SK-N-SH (cell line): Measurements from ENCODE around the gene GSE1. TPM values are rescaled to one million over a fixed set of nuclear protein-coding genes. Genes with fewer than 3 reads are reported as not detected.
A peak's percentile ranks its signal among the peaks of the same experiment; 100 is the strongest.

Experiments
- CTCF ChIA-PET: fragments of 300-600, 350-600 bp; formaldehyde crosslinking; extraction: SDS; loops from one replicate; lab custom pipeline; 2021; lab: Yijun Ruan, JAX
- POLR2A ChIA-PET: fragments of 350-600 bp; sonication (Branson Sonifier 250); formaldehyde crosslinking; extraction: SDS; loops from one replicate; lab custom pipeline; 2020; ENCODE audit warnings: antibody characterized with exemption, inconsistent platforms; lab: Yijun Ruan, JAX
- DNase-seq: peaks from one replicate; pipeline ENCODE4 v3.0.0; 2012
- H2AFZ ChIP-seq: fragments of 200-600 bp; sonication (generic); 2 replicates; pipeline ENCODE4 v1.8.1; 2016; ENCODE audit warnings: antibody characterized with exemption, mild to moderate bottlenecking, low read depth
- H3F3A ChIP-seq: fragments of 200-600 bp; sonication (generic); replicated peaks from 2 replicates; pipeline ENCODE3; 2016; ENCODE audit warnings: antibody characterized with exemption, mild to moderate bottlenecking; ENCODE audit not compliant: insufficient read depth
- H3K27ac ChIP-seq, 2 experiments: fragments of 200-500 bp in 1 of 2; fragments of 200-600 bp in 1 of 2; sonication (Bioruptor generic) in 1 of 2; sonication (generic), shearing (Covaris generic) in 1 of 2; 2 replicates each; pipeline versions ENCODE4 v1.5.1 to v1.6.1; 2014 to 2016; ENCODE audit warnings: low read depth in 2 of 2, inconsistent platforms in 1 of 2, low read length in 1 of 2, mild to moderate bottlenecking in 1 of 2, mixed read lengths in 1 of 2
- H3K27me3 ChIP-seq: fragments of 200-600 bp; sonication (generic), shearing (Covaris generic); 2 replicates; pipeline ENCODE4 v1.6.1; 2016; ENCODE audit warnings: mixed run types; ENCODE audit not compliant: insufficient read depth
- H3K36me3 ChIP-seq, 2 experiments: fragments of 200-500 bp in 1 of 2; fragments of 200-600 bp in 1 of 2; sonication (Bioruptor generic) in 1 of 2; sonication (generic) in 1 of 2; replicated peaks in 1 of 2; 2 replicates each; pipeline versions ENCODE3 to v1.5.1; 2014 to 2016; ENCODE audit warnings: low read length in 1 of 2, mild to moderate bottlenecking in 1 of 2; ENCODE audit not compliant: insufficient read depth in 2 of 2, control insufficient read depth in 1 of 2
- H3K4me1 ChIP-seq, 2 experiments: fragments of 200-500 bp in 1 of 2; fragments of 200-600 bp in 1 of 2; sonication (Bioruptor generic) in 1 of 2; sonication (generic), shearing (Covaris generic) in 1 of 2; 2 replicates each; pipeline versions ENCODE4 v1.5.1 to v1.6.1; 2014 to 2016; ENCODE audit warnings: low read depth in 1 of 2, low read length in 1 of 2, mixed run types in 1 of 2; ENCODE audit not compliant: insufficient read depth in 2 of 2, control insufficient read depth in 1 of 2
- H3K4me2 ChIP-seq: fragments of 200-600 bp; sonication (generic), shearing (Covaris generic); 2 replicates; pipeline ENCODE4 v1.6.1; 2017; ENCODE audit warnings: mixed run types
- H3K4me3 ChIP-seq, 2 experiments: fragments of 200-500 bp in 1 of 2; fragments of 200-600 bp in 1 of 2; sonication (Bioruptor generic) in 1 of 2; sonication (generic), shearing (Covaris generic) in 1 of 2; 2 replicates each; pipeline versions ENCODE4 v1.5.1 to v1.8.1; 2014 to 2016; ENCODE audit warnings: low read depth in 2 of 2, inconsistent platforms in 1 of 2, low read length in 1 of 2, mild to moderate bottlenecking in 1 of 2, mixed read lengths in 1 of 2, moderate library complexity in 1 of 2
- H3K79me2 ChIP-seq: fragments of 200-600 bp; sonication (generic); 2 replicates; pipeline ENCODE4 v1.8.1; 2017; ENCODE audit warnings: mild to moderate bottlenecking; ENCODE audit not compliant: insufficient read depth
- H3K9ac ChIP-seq: fragments of 200-600 bp; sonication (generic); 2 replicates; pipeline ENCODE4 v1.6.1; 2017; ENCODE audit warnings: mixed run types
- H3K9me2 ChIP-seq: fragments of 200-600 bp; sonication (generic); 2 replicates; pipeline ENCODE4 v1.6.1; 2017; ENCODE audit warnings: mixed run types
- H3K9me3 ChIP-seq: fragments of 200-600 bp; sonication (generic); 2 replicates; pipeline ENCODE4 v1.6.1; 2017; ENCODE audit warnings: mixed run types, mild to moderate bottlenecking, moderate library complexity
- H4K20me1 ChIP-seq: fragments of 200-600 bp; sonication (generic); 2 replicates; pipeline ENCODE4 v1.6.1; 2017; ENCODE audit warnings: mild to moderate bottlenecking, mixed run types; ENCODE audit not compliant: insufficient read depth
- FOSL2 ChIP-seq: IDR thresholded peaks from 2 replicates; pipeline ENCODE4 v1.4.0; 2012; ENCODE audit warnings: low read depth, mild to moderate bottlenecking, moderate library complexity, borderline replicate concordance
- FOXM1 ChIP-seq: IDR thresholded peaks from 2 replicates; pipeline ENCODE4 v1.4.0; 2012; ENCODE audit warnings: low read depth, mild to moderate bottlenecking
- GATA2 ChIP-seq: sonication (generic); formaldehyde crosslinking; IDR thresholded peaks from 2 replicates; pipeline ENCODE4 v1.5.0; 2020; ENCODE audit warnings: mild to moderate bottlenecking, missing genetic modification reagents
- MXI1 ChIP-seq: IDR thresholded peaks from 2 replicates; pipeline ENCODE4 v1.6.1; 2012; ENCODE audit warnings: mild to moderate bottlenecking, low read depth, low read length, improper control_type of control experiment
- SIN3A ChIP-seq: IDR thresholded peaks from 2 replicates; pipeline ENCODE4 v1.6.1; 2012; ENCODE audit warnings: low read depth, mild to moderate bottlenecking, low read length, moderate library complexity, borderline replicate concordance
- YY1 ChIP-seq: IDR thresholded peaks from 2 replicates; pipeline ENCODE4 v1.4.0; 2012; ENCODE audit warnings: low read depth, mild to moderate bottlenecking
- WGBS: methylation state at CpG from one replicate; pipeline ENCODE4 v1.1.6; 2017; ENCODE audit warnings: low lambda C conversion rate; 5-methylcytosine and 5-hydroxymethylcytosine counted together
- polyA plus RNA-seq, 3 experiments: library from polyadenylated mRNA; depleted of rRNA; stranded (reverse); fragments of >200 nt; gene quantifications; 2 replicates each; pipeline ENCODE4 v1.2.3, GENCODE V29; 2012
- TF ChIP-seq, protein P1 (sequence below): IDR thresholded peaks from 2 replicates; pipeline ENCODE4 v1.6.1; 2012; ENCODE audit warnings: mild to moderate bottlenecking, low read depth, low read length, moderate library complexity
- TF ChIP-seq, protein P2 (sequence below): fragments of 150-350 bp; IDR thresholded peaks from 2 replicates; pipeline ENCODE4 v1.6.1; 2017; ENCODE audit warnings: antibody characterized with exemption, low read length, low read depth, borderline replicate concordance

Gene GSE1
- polyA plus RNA-seq, 1 of the 3 experiments (the other 2 are of a cell fraction): 26.5 TPM

DNA sequence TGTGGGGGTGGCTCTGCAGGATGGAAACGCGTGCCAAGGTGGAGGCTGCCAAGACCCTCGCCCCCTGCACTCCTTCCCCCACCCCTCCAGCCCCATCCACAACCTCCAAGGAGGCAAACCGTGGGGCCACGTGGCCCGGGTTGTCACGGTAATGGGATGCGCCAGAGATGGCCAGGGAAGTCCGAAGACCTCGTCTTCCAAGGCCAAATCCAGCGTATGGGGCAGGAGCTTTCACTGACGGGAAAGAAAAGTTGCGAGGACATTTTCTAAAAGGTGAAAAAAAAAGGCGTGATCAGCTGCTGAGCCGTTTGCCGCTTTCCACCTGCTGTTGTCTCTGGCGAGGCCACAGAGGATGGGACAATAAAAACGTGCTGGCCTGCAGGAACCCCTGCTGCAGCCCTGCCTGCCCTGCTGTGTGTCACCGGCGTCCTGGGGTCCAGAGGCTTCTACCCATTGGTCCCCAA lies 28.3 kb upstream of the GSE1 start (continued):
- TF ChIP-seq, protein P1, sequence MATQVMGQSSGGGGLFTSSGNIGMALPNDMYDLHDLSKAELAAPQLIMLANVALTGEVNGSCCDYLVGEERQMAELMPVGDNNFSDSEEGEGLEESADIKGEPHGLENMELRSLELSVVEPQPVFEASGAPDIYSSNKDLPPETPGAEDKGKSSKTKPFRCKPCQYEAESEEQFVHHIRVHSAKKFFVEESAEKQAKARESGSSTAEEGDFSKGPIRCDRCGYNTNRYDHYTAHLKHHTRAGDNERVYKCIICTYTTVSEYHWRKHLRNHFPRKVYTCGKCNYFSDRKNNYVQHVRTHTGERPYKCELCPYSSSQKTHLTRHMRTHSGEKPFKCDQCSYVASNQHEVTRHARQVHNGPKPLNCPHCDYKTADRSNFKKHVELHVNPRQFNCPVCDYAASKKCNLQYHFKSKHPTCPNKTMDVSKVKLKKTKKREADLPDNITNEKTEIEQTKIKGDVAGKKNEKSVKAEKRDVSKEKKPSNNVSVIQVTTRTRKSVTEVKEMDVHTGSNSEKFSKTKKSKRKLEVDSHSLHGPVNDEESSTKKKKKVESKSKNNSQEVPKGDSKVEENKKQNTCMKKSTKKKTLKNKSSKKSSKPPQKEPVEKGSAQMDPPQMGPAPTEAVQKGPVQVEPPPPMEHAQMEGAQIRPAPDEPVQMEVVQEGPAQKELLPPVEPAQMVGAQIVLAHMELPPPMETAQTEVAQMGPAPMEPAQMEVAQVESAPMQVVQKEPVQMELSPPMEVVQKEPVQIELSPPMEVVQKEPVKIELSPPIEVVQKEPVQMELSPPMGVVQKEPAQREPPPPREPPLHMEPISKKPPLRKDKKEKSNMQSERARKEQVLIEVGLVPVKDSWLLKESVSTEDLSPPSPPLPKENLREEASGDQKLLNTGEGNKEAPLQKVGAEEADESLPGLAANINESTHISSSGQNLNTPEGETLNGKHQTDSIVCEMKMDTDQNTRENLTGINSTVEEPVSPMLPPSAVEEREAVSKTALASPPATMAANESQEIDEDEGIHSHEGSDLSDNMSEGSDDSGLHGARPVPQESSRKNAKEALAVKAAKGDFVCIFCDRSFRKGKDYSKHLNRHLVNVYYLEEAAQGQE: no peak
- TF ChIP-seq GATA2 (CRISPR knock-in tag): no peak
- TF ChIP-seq, all 33 proteins: peak for 0

DNA sequence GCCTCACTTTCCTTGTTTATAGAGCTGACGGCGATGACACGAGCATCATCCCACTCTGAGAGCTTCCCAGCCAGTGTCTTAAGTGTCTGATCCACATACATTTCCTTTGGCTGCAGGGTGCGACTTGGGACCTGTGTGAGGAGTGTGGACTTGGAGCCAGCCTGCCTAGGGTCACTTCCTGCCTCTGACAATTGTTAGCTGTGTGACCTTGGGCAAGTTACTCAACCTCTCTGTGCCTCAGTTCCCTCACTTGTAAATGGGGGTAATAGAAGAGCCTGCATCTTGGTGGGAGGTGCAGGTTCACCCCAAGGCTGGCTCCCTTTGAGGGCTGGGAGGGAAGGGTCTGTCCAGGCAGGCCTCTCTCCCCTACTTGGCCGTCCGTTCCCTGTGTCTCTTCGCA lies 27.4 kb upstream of the GSE1 start:
- H3K79me2 ChIP-seq: peaks cover 23% of the 10 kb centered on the region; the same call in 1 of the 2 replicates
- H4K20me1 ChIP-seq: peaks cover 78% of the 10 kb centered on the region

DNA sequence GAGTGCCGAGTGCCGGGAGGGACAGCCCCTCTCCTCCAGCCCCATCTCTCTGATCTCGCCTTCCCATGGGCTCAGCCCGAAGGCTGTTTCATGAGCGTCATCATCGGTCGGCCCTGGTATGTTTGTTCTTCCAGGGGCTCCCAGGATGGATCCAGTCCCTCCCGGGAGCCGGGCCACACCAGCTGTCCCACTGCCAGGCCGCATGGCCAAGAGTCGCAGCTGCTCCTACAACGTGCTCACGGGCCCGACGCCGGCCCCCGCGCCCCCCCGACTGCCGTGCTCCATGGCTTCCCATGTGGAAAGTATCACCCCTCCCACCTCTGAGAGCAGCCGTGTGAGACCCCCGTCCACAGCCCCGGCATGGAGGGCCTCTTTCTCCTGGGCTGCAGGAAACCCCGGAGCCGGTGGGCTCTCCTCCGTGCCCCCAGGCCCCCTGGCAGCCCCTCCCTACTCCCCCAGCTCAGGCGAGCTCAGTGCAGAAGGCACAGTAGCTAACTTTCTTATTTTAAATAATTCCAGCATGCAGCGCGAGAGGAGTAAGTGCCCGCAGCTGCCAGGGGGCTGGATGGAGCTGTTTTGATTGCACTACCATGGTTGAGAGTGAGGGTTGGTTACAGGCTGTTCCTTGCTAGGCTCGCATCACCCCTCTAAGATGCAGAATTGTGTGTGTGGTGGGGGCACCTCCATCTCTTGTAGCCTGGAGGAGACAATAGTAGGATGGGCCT lies 26.6 kb upstream of the GSE1 start:
- Histone ChIP-seq H4K20me1 (peaks cover 76% of the 10 kb centered on the region), H3F3A (no peaks in the 10 kb centered on the region), H3K9ac (no peak overlapping the region), H3K27me3 (no peaks in the 10 kb centered on the region), H2AFZ (no peak overlapping the region), H3K4me3 (no peak overlapping the region), H3K27ac (peak overlapping the region in 1 of 2 experiments; percentile 60; a peak in 2 of 4 replicates), H3K4me2 (no peak overlapping the region), H3K9me3 (no peaks in the 10 kb centered on the region), H3K36me3 (no peaks in the 10 kb centered on the region), H3K9me2 (no peaks in the 10 kb centered on the region), H3K79me2 (peaks cover 16% of the 10 kb centered on the region; the same call in 1 of the 2 replicates), H3K4me1 (peaks cover 20 to 71% of the 10 kb centered on the region in 2 experiments; a peak in 3 of 4 replicates)
- POLR2A ChIA-PET: interaction anchor here (1.0 kb wide), 1 partner anchor 10 kb away, joined by 3 read pairs; no protein-coding TSS in a partner anchor
- WGBS: 74% methylated on average over 21 of the region's 31 CpGs
- CTCF ChIA-PET: interaction anchor here (0.6 to 2.1 kb wide), 4 partner anchors 23 to 165 kb away, joined by 3 to 6 read pairs (median 5); no protein-coding TSS in a partner anchor
- DNase-seq: peak; percentile 68
- no peak for TF ChIP-seq FOSL2
- TF ChIP-seq FOXM1: no peak
- TF ChIP-seq MXI1: peak; percentile 63

More for the DNA sequence above, 27.4 kb upstream of the GSE1 start:
- ChIA-PET POLR2A (interaction anchor here (0.5 kb wide), 1 partner anchor 21 kb away, joined by 3 read pairs; no protein-coding TSS in a partner anchor), CTCF (interaction anchor here (1.0 to 2.1 kb wide), 3 partner anchors 22 to 166 kb away, joined by 3 to 6 read pairs (median 4); no protein-coding TSS in a partner anchor)
- Histone ChIP-seq H3K9me3 (no peaks in the 10 kb centered on the region), H3K4me1 (peaks cover 20 to 79% of the 10 kb centered on the region in 2 experiments; a peak in 3 of 4 replicates), H3K36me3 (no peaks in the 10 kb centered on the region), H3K27ac (peak overlapping the region in 1 of 2 experiments; percentile 60; a peak in 2 of 4 replicates), H3K27me3 (no peaks in the 10 kb centered on the region), H3K4me2 (no peak overlapping the region), H2AFZ (no peak overlapping the region), H3K4me3 (no peak overlapping the region), H3K9ac (no peak overlapping the region), H3F3A (no peaks in the 10 kb centered on the region), H3K9me2 (no peaks in the 10 kb centered on the region)
- 98% methylated on average over 7 of the region's 7 CpGs for WGBS
- TF ChIP-seq GATA2 (CRISPR knock-in tag) (no peak), YY1 (no peak), SIN3A (no peak)
- TF ChIP-seq, protein P2, sequence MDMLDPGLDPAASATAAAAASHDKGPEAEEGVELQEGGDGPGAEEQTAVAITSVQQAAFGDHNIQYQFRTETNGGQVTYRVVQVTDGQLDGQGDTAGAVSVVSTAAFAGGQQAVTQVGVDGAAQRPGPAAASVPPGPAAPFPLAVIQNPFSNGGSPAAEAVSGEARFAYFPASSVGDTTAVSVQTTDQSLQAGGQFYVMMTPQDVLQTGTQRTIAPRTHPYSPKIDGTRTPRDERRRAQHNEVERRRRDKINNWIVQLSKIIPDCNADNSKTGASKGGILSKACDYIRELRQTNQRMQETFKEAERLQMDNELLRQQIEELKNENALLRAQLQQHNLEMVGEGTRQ: no peak
- no peak for DNase-seq
